ENCODE data around the gene STXBP6. TPM values are rescaled to one million over a fixed set of nuclear protein-coding genes. Genes with fewer than 3 reads are reported as not detected.

Gene STXBP6
- polyA plus RNA-seq, 1 donor from 2014 or later: 14.6 TPM

DNA sequence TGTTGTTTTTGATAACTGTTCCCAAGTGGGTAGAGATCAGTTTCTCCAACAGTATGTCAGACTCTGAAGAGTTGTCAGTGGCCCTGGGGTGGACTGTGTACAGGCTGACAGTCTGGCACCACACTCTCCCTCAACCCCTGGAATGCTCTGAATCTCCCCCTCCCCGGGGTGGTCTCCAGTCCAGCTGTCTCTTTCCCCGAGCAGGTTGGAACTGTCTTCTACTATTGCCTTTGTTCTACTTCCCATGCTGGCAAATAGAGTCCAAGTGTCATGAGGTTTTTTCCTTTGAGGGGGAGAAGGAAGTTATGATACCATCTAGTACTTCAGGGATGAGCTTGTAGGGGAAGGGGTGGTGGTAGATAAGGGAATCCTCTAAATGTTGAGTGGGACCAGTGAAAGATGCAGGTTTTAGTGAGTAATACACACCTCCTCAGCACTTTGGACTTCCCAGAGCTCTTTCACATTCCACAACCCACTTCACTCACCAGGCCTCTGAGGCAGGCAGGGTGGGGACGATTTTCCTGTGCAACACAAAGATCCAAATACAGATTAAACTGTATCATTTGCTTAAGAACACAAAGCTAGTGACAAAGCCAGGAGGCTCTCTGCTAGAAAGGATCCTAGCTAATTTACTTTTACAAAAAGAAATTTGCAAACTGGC lies 245.3 kb downstream of the STXBP6 start:
- TF ChIP-seq EZH2 (IDR thresholded peaks at IDR 0.05; ENCODE audit: borderline replicate concordance, insufficient read depth, low read length, poor library complexity, severe bottlenecking) (no peak), MXI1 (conservative IDR thresholded peaks at IDR 0.05; ENCODE audit: poor library complexity, severe bottlenecking) (no peak), RAD21 (conservative IDR thresholded peaks at IDR 0.05) (no peak), SMC3 (conservative IDR thresholded peaks at IDR 0.05; ENCODE audit: poor library complexity) (no peak), EP300 (conservative IDR thresholded peaks at IDR 0.05; ENCODE audit: poor library complexity, severe bottlenecking) (no peak), POLR2AphosphoS5 (IDR thresholded peaks at IDR 0.05) (no peak)
- TF ChIP-seq, protein P1, sequence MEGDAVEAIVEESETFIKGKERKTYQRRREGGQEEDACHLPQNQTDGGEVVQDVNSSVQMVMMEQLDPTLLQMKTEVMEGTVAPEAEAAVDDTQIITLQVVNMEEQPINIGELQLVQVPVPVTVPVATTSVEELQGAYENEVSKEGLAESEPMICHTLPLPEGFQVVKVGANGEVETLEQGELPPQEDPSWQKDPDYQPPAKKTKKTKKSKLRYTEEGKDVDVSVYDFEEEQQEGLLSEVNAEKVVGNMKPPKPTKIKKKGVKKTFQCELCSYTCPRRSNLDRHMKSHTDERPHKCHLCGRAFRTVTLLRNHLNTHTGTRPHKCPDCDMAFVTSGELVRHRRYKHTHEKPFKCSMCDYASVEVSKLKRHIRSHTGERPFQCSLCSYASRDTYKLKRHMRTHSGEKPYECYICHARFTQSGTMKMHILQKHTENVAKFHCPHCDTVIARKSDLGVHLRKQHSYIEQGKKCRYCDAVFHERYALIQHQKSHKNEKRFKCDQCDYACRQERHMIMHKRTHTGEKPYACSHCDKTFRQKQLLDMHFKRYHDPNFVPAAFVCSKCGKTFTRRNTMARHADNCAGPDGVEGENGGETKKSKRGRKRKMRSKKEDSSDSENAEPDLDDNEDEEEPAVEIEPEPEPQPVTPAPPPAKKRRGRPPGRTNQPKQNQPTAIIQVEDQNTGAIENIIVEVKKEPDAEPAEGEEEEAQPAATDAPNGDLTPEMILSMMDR (IDR thresholded peaks at IDR 0.05; ENCODE audit: poor library complexity, severe bottlenecking): no peak
- TF ChIP-seq, protein P2, sequence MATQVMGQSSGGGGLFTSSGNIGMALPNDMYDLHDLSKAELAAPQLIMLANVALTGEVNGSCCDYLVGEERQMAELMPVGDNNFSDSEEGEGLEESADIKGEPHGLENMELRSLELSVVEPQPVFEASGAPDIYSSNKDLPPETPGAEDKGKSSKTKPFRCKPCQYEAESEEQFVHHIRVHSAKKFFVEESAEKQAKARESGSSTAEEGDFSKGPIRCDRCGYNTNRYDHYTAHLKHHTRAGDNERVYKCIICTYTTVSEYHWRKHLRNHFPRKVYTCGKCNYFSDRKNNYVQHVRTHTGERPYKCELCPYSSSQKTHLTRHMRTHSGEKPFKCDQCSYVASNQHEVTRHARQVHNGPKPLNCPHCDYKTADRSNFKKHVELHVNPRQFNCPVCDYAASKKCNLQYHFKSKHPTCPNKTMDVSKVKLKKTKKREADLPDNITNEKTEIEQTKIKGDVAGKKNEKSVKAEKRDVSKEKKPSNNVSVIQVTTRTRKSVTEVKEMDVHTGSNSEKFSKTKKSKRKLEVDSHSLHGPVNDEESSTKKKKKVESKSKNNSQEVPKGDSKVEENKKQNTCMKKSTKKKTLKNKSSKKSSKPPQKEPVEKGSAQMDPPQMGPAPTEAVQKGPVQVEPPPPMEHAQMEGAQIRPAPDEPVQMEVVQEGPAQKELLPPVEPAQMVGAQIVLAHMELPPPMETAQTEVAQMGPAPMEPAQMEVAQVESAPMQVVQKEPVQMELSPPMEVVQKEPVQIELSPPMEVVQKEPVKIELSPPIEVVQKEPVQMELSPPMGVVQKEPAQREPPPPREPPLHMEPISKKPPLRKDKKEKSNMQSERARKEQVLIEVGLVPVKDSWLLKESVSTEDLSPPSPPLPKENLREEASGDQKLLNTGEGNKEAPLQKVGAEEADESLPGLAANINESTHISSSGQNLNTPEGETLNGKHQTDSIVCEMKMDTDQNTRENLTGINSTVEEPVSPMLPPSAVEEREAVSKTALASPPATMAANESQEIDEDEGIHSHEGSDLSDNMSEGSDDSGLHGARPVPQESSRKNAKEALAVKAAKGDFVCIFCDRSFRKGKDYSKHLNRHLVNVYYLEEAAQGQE (IDR thresholded peaks at IDR 0.05; ENCODE audit: borderline replicate concordance): no peak

DNA sequence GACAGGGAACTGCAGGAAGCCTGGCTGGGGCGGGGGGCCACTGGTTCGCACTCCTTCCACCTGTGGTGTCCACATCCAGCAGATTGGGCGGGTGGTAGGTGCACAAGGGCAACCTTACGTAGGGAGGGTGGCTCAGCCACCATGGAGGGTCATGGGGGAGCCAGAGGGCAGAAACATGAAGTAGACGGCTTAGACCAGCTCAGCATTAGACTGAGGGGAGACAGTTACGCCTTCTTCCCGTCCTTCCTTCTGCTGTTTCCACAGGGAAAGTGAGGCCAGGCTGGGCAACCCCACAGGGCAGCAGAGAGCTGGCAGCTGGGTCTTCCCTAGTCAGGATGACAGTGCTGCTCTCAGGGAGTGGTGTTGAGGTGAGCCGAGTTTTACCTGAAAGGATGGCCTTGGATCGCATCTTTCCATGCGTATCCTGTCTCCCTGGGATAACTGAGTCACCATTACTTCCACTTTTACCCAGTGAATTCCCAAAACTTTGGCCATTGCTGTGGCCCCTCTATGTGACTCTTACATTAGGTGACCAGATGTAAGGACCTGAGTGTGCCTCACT lies 245.9 kb downstream of the STXBP6 start:
- Histone ChIP-seq H4K20me1 (ENCODE audit: insufficient read depth) (no peaks in the 10 kb centered on the region), H3K4me2 (ENCODE audit: low read length) (no peak overlapping the region), H3K79me2 (replicated peaks; ENCODE audit: insufficient read depth, low read length) (no peaks in the 10 kb centered on the region)

More for the DNA sequence above, 245.3 kb downstream of the STXBP6 start:
- Histone ChIP-seq H3K4me3 (ENCODE audit: low read length) (no peak overlapping the region), H3K36me3 (ENCODE audit: insufficient read depth, low read length) (no peaks in the 10 kb centered on the region), H4K20me1 (ENCODE audit: insufficient read depth) (no peaks in the 10 kb centered on the region), H3K9ac (ENCODE audit: low read length) (no peak overlapping the region), H3K9me2 (ENCODE audit: insufficient read depth, low read length) (no peaks in the 10 kb centered on the region), H3K27ac (ENCODE audit: low read length) (no peak overlapping the region), H2AFZ (ENCODE audit: low read depth, low read length) (no peak overlapping the region), H3K4me2 (ENCODE audit: low read length) (no peak overlapping the region), H3K79me2 (replicated peaks; ENCODE audit: insufficient read depth, low read length) (no peaks in the 10 kb centered on the region), H3K27me3 (ENCODE audit: insufficient read depth, low read depth, low read length) (no peaks in the 10 kb centered on the region), H3F3A (ENCODE audit: insufficient read depth, low read length, poor library complexity, severe bottlenecking) (no peaks in the 10 kb centered on the region), H3K9me3 (ENCODE audit: low read length) (no peaks in the 10 kb centered on the region)

More for the DNA sequence above, 245.9 kb downstream of the STXBP6 start:
- no peak overlapping the region for H3K27ac ChIP-seq (ENCODE audit: low read length)
- TF ChIP-seq EP300 (conservative IDR thresholded peaks at IDR 0.05; ENCODE audit: poor library complexity, severe bottlenecking) (no peak), TAF1 (IDR thresholded peaks at IDR 0.05; ENCODE audit: low read depth) (no peak), POLR2AphosphoS5 (IDR thresholded peaks at IDR 0.05) (no peak), SMC3 (conservative IDR thresholded peaks at IDR 0.05; ENCODE audit: poor library complexity) (no peak), MXI1 (conservative IDR thresholded peaks at IDR 0.05; ENCODE audit: poor library complexity, severe bottlenecking) (no peak), RAD21 (conservative IDR thresholded peaks at IDR 0.05) (no peak)
- TF ChIP-seq, protein P1 (IDR thresholded peaks at IDR 0.05; ENCODE audit: poor library complexity, severe bottlenecking): no peak
- TF ChIP-seq, protein P2 (IDR thresholded peaks at IDR 0.05; ENCODE audit: borderline replicate concordance): no peak
- no peak overlapping the region for H3K9ac ChIP-seq (ENCODE audit: low read length)
- H3F3A ChIP-seq (ENCODE audit: insufficient read depth, low read length, poor library complexity, severe bottlenecking): no peaks in the 10 kb centered on the region
- no peak overlapping the region for H3K4me3 ChIP-seq (ENCODE audit: low read length)
- no peak overlapping the region for H2AFZ ChIP-seq (ENCODE audit: low read depth, low read length)
- no peaks in the 10 kb centered on the region for H3K36me3 ChIP-seq (ENCODE audit: insufficient read depth, low read length)
- H3K27me3 ChIP-seq (ENCODE audit: insufficient read depth, low read depth, low read length): no peaks in the 10 kb centered on the region
- H3K9me2 ChIP-seq (ENCODE audit: insufficient read depth, low read length): no peaks in the 10 kb centered on the region
- H3K9me3 ChIP-seq (ENCODE audit: low read length): no peaks in the 10 kb centered on the region

Data from neural cell (in vitro differentiated cells).